Vagina (tissue), 2 donors: Measurements from ENCODE around the gene WNK2. TPM values are rescaled to one million over a fixed set of nuclear protein-coding genes. Genes with fewer than 3 reads are reported as not detected.
"Not testable (repeated sequence)": the region's sequence is repeated elsewhere in the genome, so short reads cannot be mapped to it uniquely, and the experiment has no call there.

Source experiments
- DNase-seq, 2 donors: peaks; one replicate each; pipeline ENCODE4 v3.0.0-alpha.2; 2017; ENCODE audit errors: extremely low spot score in 2 of 2
- H3K27ac ChIP-seq: fragments of 200-600 bp; sonication (generic); one replicate; pipeline ENCODE4 v1.5.1; 2019
- H3K27me3 ChIP-seq: fragments of 200-600 bp; sonication (generic); one replicate; pipeline ENCODE4 v1.5.1; 2019
- H3K36me3 ChIP-seq, 2 donors: fragments of 200-600 bp; sonication (generic); one replicate each; pipeline ENCODE4 v1.5.1; 2017 to 2019
- H3K4me1 ChIP-seq: fragments of 200-600 bp; sonication (generic); one replicate; pipeline ENCODE4 v1.5.1; 2019
- H3K4me3 ChIP-seq, 2 donors: fragments of 200-600 bp; sonication (generic); 1 replicate in 1 of 2; 2 replicates in 1 of 2; pipeline ENCODE4 v1.5.1; 2016 to 2019
- H3K9me3 ChIP-seq: fragments of 200-600 bp; sonication (generic); one replicate; pipeline ENCODE4 v1.5.1; 2019
- POLR2A ChIP-seq, 2 donors: fragments of 450-650 bp; IDR thresholded peaks; one replicate each; pipeline ENCODE4 v1.6.1; 2017; ENCODE audit warnings: antibody characterized with exemption in 2 of 2, mild to moderate bottlenecking in 2 of 2, moderate library complexity in 2 of 2
- POLR2AphosphoS5 ChIP-seq, 2 donors: sonication (generic); formaldehyde crosslinking; IDR thresholded peaks; one replicate each; pipeline ENCODE4 v1.9.0; 2017; ENCODE audit warnings: antibody characterized with exemption in 2 of 2, mild to moderate bottlenecking in 2 of 2, low read depth in 1 of 2; ENCODE audit not compliant: insufficient read depth in 1 of 2
- intact Hi-C: fragments of 100-400 bp; cut with DNase I; formaldehyde crosslinking; loops from one replicate; pipeline ENCODE4 v1.15.1; 2023
- total RNA-seq: library from RNA; depleted of rRNA; stranded (reverse); fragments of >200 nt; gene quantifications from one replicate; pipeline ENCODE4 v1.2.3, GENCODE V29; 2016
- TF ChIP-seq, protein P1 (sequence below), 3 experiments: fragments of 450-650 bp in 2 of 3; fragments of 200-600 bp in 1 of 3; sonication (generic) in 1 of 3; IDR thresholded peaks; one replicate each; pipeline ENCODE4 v1.5.1; 2017 to 2019; ENCODE audit warnings: antibody characterized with exemption in 3 of 3, mild to moderate bottlenecking in 2 of 3, moderate library complexity in 2 of 3

Gene WNK2
- total RNA-seq, 1 donor from 2014 or later = 24.8 TPM

DNA sequence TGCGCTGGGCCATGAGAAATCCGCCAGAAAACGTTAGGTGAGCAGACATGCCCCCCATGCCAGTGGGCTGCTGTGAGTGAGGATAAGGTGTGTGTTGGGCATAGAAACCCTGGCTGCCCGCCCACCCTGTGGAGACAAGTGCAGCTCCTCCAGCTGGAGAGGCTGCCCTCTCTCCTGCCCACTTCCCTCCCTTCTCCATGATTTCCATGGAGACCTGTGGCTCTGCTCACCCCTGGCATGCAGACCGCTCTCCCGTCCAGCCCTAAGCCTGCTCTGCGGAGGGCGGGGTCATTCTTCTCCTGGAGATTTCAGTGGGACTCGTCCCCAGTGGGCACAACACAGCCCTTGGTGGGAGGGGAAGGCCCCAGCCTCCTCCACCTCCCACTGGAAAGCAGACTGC lies 134.5 kb downstream of the WNK2 start:
- no peak for TF ChIP-seq POLR2AphosphoS5 (IDR thresholded peaks at IDR 0.05; ENCODE audit: insufficient read depth in 1 of 2, low read depth in 1 of 2)
- TF ChIP-seq, protein P1, sequence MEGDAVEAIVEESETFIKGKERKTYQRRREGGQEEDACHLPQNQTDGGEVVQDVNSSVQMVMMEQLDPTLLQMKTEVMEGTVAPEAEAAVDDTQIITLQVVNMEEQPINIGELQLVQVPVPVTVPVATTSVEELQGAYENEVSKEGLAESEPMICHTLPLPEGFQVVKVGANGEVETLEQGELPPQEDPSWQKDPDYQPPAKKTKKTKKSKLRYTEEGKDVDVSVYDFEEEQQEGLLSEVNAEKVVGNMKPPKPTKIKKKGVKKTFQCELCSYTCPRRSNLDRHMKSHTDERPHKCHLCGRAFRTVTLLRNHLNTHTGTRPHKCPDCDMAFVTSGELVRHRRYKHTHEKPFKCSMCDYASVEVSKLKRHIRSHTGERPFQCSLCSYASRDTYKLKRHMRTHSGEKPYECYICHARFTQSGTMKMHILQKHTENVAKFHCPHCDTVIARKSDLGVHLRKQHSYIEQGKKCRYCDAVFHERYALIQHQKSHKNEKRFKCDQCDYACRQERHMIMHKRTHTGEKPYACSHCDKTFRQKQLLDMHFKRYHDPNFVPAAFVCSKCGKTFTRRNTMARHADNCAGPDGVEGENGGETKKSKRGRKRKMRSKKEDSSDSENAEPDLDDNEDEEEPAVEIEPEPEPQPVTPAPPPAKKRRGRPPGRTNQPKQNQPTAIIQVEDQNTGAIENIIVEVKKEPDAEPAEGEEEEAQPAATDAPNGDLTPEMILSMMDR (IDR thresholded peaks at IDR 0.05) = no peak
- no peak for TF ChIP-seq POLR2A (IDR thresholded peaks at IDR 0.05)

GRCh38 chr9:93319301-93319991 lies 135.5 kb downstream of the WNK2 start:
- intact Hi-C loops = no loop called here
- DNase-seq = no peak
- TF ChIP-seq, protein P1 (IDR thresholded peaks at IDR 0.05) = no peak
- no peak for TF ChIP-seq POLR2A (IDR thresholded peaks at IDR 0.05)
- TF ChIP-seq POLR2AphosphoS5 (IDR thresholded peaks at IDR 0.05; ENCODE audit: insufficient read depth in 1 of 2, low read depth in 1 of 2) = no peak

More for the DNA sequence above, 134.5 kb downstream of the WNK2 start:
- no peak overlapping the region for H3K4me3 ChIP-seq
- H3K36me3 ChIP-seq = no peaks in the 10 kb centered on the region
- no peaks in the 10 kb centered on the region for H3K9me3 ChIP-seq
- DNase-seq = no peak
- intact Hi-C loops = no loop called here
- no peak overlapping the region for H3K27ac ChIP-seq
- no peaks in the 10 kb centered on the region for H3K4me1 ChIP-seq
- H3K27me3 ChIP-seq = no peaks in the 10 kb centered on the region

DNA sequence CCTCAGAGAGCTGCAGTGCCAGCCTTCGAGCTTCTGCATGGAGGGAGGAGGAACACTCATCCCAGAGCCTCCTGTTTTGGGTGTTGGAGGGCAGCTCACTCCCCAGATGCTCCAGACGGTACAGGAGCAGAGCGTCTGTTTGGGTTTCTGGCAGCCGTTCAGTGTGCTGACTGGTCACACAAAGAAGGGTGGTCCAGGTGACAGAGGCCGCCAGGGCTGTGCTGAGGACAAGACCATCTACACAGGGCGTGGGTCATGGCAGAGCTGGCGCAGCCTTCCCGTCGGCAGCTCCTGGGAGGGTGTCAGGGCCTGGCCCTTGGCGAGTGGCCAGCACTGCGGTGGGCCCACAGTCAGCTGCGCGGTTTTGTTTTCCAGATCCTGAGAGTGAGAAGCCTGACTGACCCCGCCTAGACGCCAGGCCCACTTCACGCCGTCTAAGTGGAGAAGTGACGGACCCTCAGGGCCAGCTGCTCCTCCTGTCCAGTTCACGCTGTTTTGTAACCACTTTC lies 136.1 kb downstream of the WNK2 start:
- Histone ChIP-seq H3K27ac (no peak overlapping the region), H3K9me3 (no peaks in the 10 kb centered on the region), H3K4me3 (no peak overlapping the region), H3K27me3 (no peaks in the 10 kb centered on the region), H3K36me3 (no peaks in the 10 kb centered on the region), H3K4me1 (no peaks in the 10 kb centered on the region)
- no peak for TF ChIP-seq POLR2A (IDR thresholded peaks at IDR 0.05)
- no peak for TF ChIP-seq POLR2AphosphoS5 (IDR thresholded peaks at IDR 0.05; ENCODE audit: insufficient read depth in 1 of 2, low read depth in 1 of 2)
- TF ChIP-seq, protein P1 (IDR thresholded peaks at IDR 0.05) = no peak
- no peak for DNase-seq
- intact Hi-C loops = no loop called here

More at GRCh38 chr9:93319301-93319991, 135.5 kb downstream of the WNK2 start:
- H3K4me1 ChIP-seq = no peaks in the 10 kb centered on the region
- H3K36me3 ChIP-seq = no peaks in the 10 kb centered on the region
- H3K27ac ChIP-seq = no peak overlapping the region
- H3K9me3 ChIP-seq = no peaks in the 10 kb centered on the region
- no peaks in the 10 kb centered on the region for H3K27me3 ChIP-seq
- H3K4me3 ChIP-seq = no peak overlapping the region

GRCh38 chr9:93320591-93321219 lies 136.8 kb downstream of the WNK2 start:
- no peaks in the 10 kb centered on the region for H3K36me3 ChIP-seq
- DNase-seq = no peak
- no peaks in the 10 kb centered on the region for H3K27me3 ChIP-seq
- no peaks in the 10 kb centered on the region for H3K4me1 ChIP-seq
- H3K27ac ChIP-seq = no peak overlapping the region
- H3K9me3 ChIP-seq = no peaks in the 10 kb centered on the region
- H3K4me3 ChIP-seq = no peak overlapping the region
- intact Hi-C loops = no loop called here
- TF ChIP-seq POLR2AphosphoS5 (IDR thresholded peaks at IDR 0.05; ENCODE audit: insufficient read depth in 1 of 2, low read depth in 1 of 2) (no peak), POLR2A (IDR thresholded peaks at IDR 0.05) (no peak)
- TF ChIP-seq, protein P1 (IDR thresholded peaks at IDR 0.05) = no peak

- Histone ChIP-seq H3K9me3 (no peaks in the 10 kb centered on the region), H3K27me3 (no peaks in the 10 kb centered on the region), H3K4me1 (no peaks in the 10 kb centered on the region), H3K4me3 (no peak overlapping the region), H3K27ac (no peak overlapping the region), H3K36me3 (no peaks in the 10 kb centered on the region)
- no peak for DNase-seq
- TF ChIP-seq, protein P1 (IDR thresholded peaks at IDR 0.05) = no peak
- no peak for TF ChIP-seq POLR2A (IDR thresholded peaks at IDR 0.05)
- TF ChIP-seq POLR2AphosphoS5 (IDR thresholded peaks at IDR 0.05; ENCODE audit: insufficient read depth in 1 of 2, low read depth in 1 of 2) = no peak
- intact Hi-C loops = no loop called here
These were observed 137.3 kb downstream of the WNK2 start for GRCh38 chr9:93321220-93321610.

- H3K36me3 ChIP-seq, intact Hi-C loops, H3K27ac ChIP-seq, H3K4me3 ChIP-seq, H3K9me3 ChIP-seq, H3K4me1 ChIP-seq, DNase-seq, H3K27me3 ChIP-seq: not testable (repeated sequence)
These were observed 139.6 kb downstream of the WNK2 start for GRCh38 chr9:93323446-93323954.
